HepG2 (cell line): ENCODE results near the gene PEX12. TPM values are rescaled to one million over a fixed set of nuclear protein-coding genes. Genes with fewer than 3 reads are reported as not detected.

Experiments
- ATAC-seq: fragments of 200-7000 bp; cut with Tn5 transposase; 3 replicates; pipeline ENCODE4 v1.9.1; 2020; ENCODE audit warnings: mild to moderate bottlenecking, moderate library complexity
- BruUV-seq: library from RNA; stranded (reverse); fragments of 400-500 nt; replicated peaks from 2 replicates; lab custom pipeline; 2021; lab: Mats Ljungman, UMichigan
- CTCF ChIA-PET: fragments of 300-600 bp; formaldehyde crosslinking; extraction: SDS; loops from one replicate; lab custom pipeline; 2021; ENCODE audit warnings: low total read pairs, inconsistent platforms, low intra/inter-chr PET ratio; lab: Yijun Ruan, JAX
- POLR2A ChIA-PET: fragments of 350-600 bp; sonication (Branson Sonifier 250); formaldehyde crosslinking; loops from one replicate; lab custom pipeline; 2020; ENCODE audit warnings: antibody characterized with exemption, inconsistent platforms; lab: Yijun Ruan, JAX
- DNase-seq: peaks from one replicate; pipeline ENCODE4 v3.0.0-alpha.2; 2015; ENCODE audit warnings: low spot score
- FAIRE-seq: peaks from 3 replicates; lab custom pipeline; 2011; peaks lifted over from hg19 to GRCh38; lab: Jason Lieb, UNC
- H2AFZ ChIP-seq: one replicate; pipeline ENCODE4 v1.6.1; 2011; ENCODE audit warnings: low read length, inconsistent platforms
- H3K27ac ChIP-seq: fragments of 300-600 bp; 3 replicates; pipeline ENCODE4 v1.8.0; 2011; ENCODE audit warnings: mixed run types, mild to moderate bottlenecking, mixed read lengths, low read length, inconsistent platforms; ENCODE audit not compliant: insufficient read depth; ENCODE audit errors: extremely low read length
- H3K27me3 ChIP-seq, 2 experiments: fragments of 200-600 bp in 1 of 2; 2 replicates in 1 of 2; 3 replicates in 1 of 2; pipeline versions ENCODE4 v1.6.0 to v1.8.0; 2011; ENCODE audit warnings: low read length in 2 of 2, mild to moderate bottlenecking in 2 of 2, moderate library complexity in 2 of 2, inconsistent platforms in 1 of 2; ENCODE audit not compliant: insufficient read depth in 2 of 2, control insufficient read depth in 1 of 2
- H3K36me3 ChIP-seq, 2 experiments: fragments of 200-600 bp in 1 of 2; replicated peaks in 1 of 2; 2 replicates in 1 of 2; 3 replicates in 1 of 2; pipeline versions ENCODE4 v1.5.1 to v1.8.0; 2011; ENCODE audit warnings: low read length in 2 of 2, inconsistent platforms in 1 of 2; ENCODE audit not compliant: insufficient read depth in 2 of 2, control insufficient read depth in 1 of 2
- H3K4me1 ChIP-seq: 2 replicates; pipeline ENCODE4 v1.5.1; 2012; ENCODE audit warnings: low read length, inconsistent platforms; ENCODE audit not compliant: insufficient read depth
- H3K4me2 ChIP-seq: 2 replicates; pipeline ENCODE4 v1.6.0; 2011; ENCODE audit warnings: low read depth, low read length, inconsistent platforms
- H3K4me3 ChIP-seq, 3 experiments: fragments of 200-600 bp in 1 of 3; sonication (generic), shearing (Covaris generic) in 1 of 3; replicated peaks in 1 of 3; 2 replicates each; pipeline ENCODE4 v1.5.1; 2011 to 2016; ENCODE audit warnings: low read length in 3 of 3, inconsistent platforms in 2 of 3, low read depth in 2 of 3, mild to moderate bottlenecking in 2 of 3, control low read depth in 1 of 3, mixed read lengths in 1 of 3; ENCODE audit not compliant: insufficient read depth in 1 of 3
- H3K79me2 ChIP-seq: one replicate; pipeline ENCODE4 v1.6.1; 2011; ENCODE audit warnings: low read length, inconsistent platforms; ENCODE audit not compliant: insufficient read depth
- H3K9ac ChIP-seq: 2 replicates; pipeline ENCODE4 v1.6.0; 2011; ENCODE audit warnings: mild to moderate bottlenecking, low read depth, low read length, inconsistent platforms; ENCODE audit not compliant: insufficient read depth
- H3K9me3 ChIP-seq: 2 replicates; pipeline ENCODE4 v1.5.1; 2012; ENCODE audit warnings: mild to moderate bottlenecking, low read length
- H4K20me1 ChIP-seq: 2 replicates; pipeline ENCODE4 v1.6.0; 2011; ENCODE audit warnings: inconsistent platforms, mild to moderate bottlenecking, low read length, moderate library complexity; ENCODE audit not compliant: insufficient read depth
- ADNP ChIP-seq: sonication (generic); formaldehyde crosslinking; IDR thresholded peaks from 2 replicates; pipeline ENCODE4 v1.4.0; 2020; ENCODE audit warnings: missing genetic modification reagents
- JDP2 ChIP-seq: sonication (generic); formaldehyde crosslinking; IDR thresholded peaks from 2 replicates; pipeline ENCODE4 v1.8.1; 2022; ENCODE audit warnings: missing genetic modification reagents, borderline replicate concordance
- MLXIP ChIP-seq: sonication (generic); formaldehyde crosslinking; IDR thresholded peaks from 2 replicates; pipeline ENCODE4 v1.9.0; 2021; ENCODE audit warnings: missing genetic modification reagents, borderline replicate concordance
- NONO ChIP-seq, 2 experiments: fragments of 450-650 bp in 1 of 2; sonication (generic) in 1 of 2; formaldehyde crosslinking in 1 of 2; IDR thresholded peaks in 1 of 2; conservative IDR thresholded peaks in 1 of 2; 2 replicates each; pipeline versions ENCODE4 v1.6.1 to v1.8.0; 2017 to 2022; ENCODE audit warnings: mild to moderate bottlenecking in 1 of 2, missing genetic modification reagents in 1 of 2, moderate library complexity in 1 of 2
- POLR2A ChIP-seq, 2 experiments: IDR thresholded peaks; 2 replicates each; pipeline ENCODE4 v1.6.1; 2011; ENCODE audit warnings: low read depth in 2 of 2, low read length in 2 of 2, mild to moderate bottlenecking in 1 of 2, moderate library complexity in 1 of 2; ENCODE audit not compliant: insufficient read depth in 1 of 2
- POLR2G ChIP-seq: fragments of 200-400 bp; formaldehyde crosslinking; IDR thresholded peaks from 2 replicates; pipeline ENCODE4 v1.6.1; 2018; ENCODE audit warnings: mild to moderate bottlenecking, low read depth, low read length, moderate library complexity
- REPIN1 ChIP-seq: sonication (generic); formaldehyde crosslinking; IDR thresholded peaks from 2 replicates; pipeline ENCODE4 v1.8.0; 2022; ENCODE audit warnings: missing genetic modification reagents, low read depth, mild to moderate bottlenecking, borderline replicate concordance
- SNAI1 ChIP-seq: sonication (generic); formaldehyde crosslinking; IDR thresholded peaks from 2 replicates; pipeline ENCODE4 v1.5.0; 2020; ENCODE audit warnings: mild to moderate bottlenecking, missing genetic modification reagents, borderline replicate concordance
- SOX5 ChIP-seq: IDR thresholded peaks from 2 replicates; pipeline ENCODE4 v1.6.1; 2016; ENCODE audit warnings: borderline replicate concordance
- SRSF1 ChIP-seq: fragments of 200-400 bp; formaldehyde crosslinking; optimal IDR thresholded peaks from 2 replicates; pipeline ENCODE3; 2017; ENCODE audit warnings: mild to moderate bottlenecking, low read depth, low read length, moderate library complexity
- TEAD2 ChIP-seq: sonication (generic); formaldehyde crosslinking; IDR thresholded peaks from 2 replicates; pipeline ENCODE4 v1.9.0; 2021; ENCODE audit warnings: missing genetic modification reagents
- TERF1 ChIP-seq: sonication (generic); formaldehyde crosslinking; IDR thresholded peaks from 2 replicates; pipeline ENCODE4 v1.8.0; 2022; ENCODE audit warnings: mild to moderate bottlenecking, missing genetic modification reagents, moderate library complexity
- ZNF816 ChIP-seq: sonication (generic); formaldehyde crosslinking; IDR thresholded peaks from 2 replicates; pipeline ENCODE4 v1.8.0; 2022; ENCODE audit warnings: missing genetic modification reagents, mild to moderate bottlenecking, borderline replicate concordance
- ZNF878 ChIP-seq: sonication (generic); formaldehyde crosslinking; IDR thresholded peaks from 2 replicates; pipeline ENCODE4 v1.8.1; 2023; ENCODE audit warnings: mild to moderate bottlenecking, missing genetic modification reagents, moderate library complexity
- WGBS: methylation state at CpG from one replicate; pipeline ENCODE4 v1.1.6; 2017; ENCODE audit warnings: low lambda C conversion rate; 5-methylcytosine and 5-hydroxymethylcytosine counted together
- in situ Hi-C: cut with HindIII; loops from 2 replicates; pipeline ENCODE4 v1.10.0; 2017; ENCODE audit warnings: low pct_unique_long_range_greater_than_20kb; ENCODE audit not compliant: extremely low pct_ligation_motif_present
- intact Hi-C: fragments of 100-400 bp; cut with micrococcal nuclease; formaldehyde crosslinking; loops from one replicate; pipeline ENCODE4 v1.10.0; 2022; ENCODE audit not compliant: unreplicated experiment
- polyA plus RNA-seq, 8 experiments: library from polyadenylated mRNA; depleted of rRNA in 3 of 8; stranded (reverse) in 7 of 8; unstranded in 1 of 8; fragments of >200 nt; fragmentation: Illumina TruSeq in 4 of 8; extraction: Trizol in 4 of 8; gene quantifications; 2 replicates each; pipeline versions ENCODE4 v1.2.1 to v1.2.3, GENCODE V29; 2011 to 2016; ENCODE audit warnings: low read depth in 4 of 8, missing spikeins in 1 of 8, mixed read lengths in 1 of 8; ENCODE audit not compliant: insufficient read depth in 1 of 8
- total RNA-seq, 5 experiments: library from RNA; depleted of rRNA; stranded (reverse); fragments of >200 nt; fragmentation: Illumina TruSeq; extraction: Trizol; gene quantifications; 2 replicates each; pipeline ENCODE4 v1.2.3, GENCODE V29; 2016; ENCODE audit warnings: low read depth in 1 of 5

The PEX12 gene
- total and polyA plus RNA-seq, 2 of the 13 experiments (the other 11 are each of a cell fraction or from before 2014, with no cell fraction given), result 5.1 to 11.9 TPM

GRCh38 chr17:35575759-35576158, 2.6 kb downstream of the PEX12 start:
- BruUV-seq, result no TSS peak
- 93% methylated on average over 3 of the region's 3 CpGs for WGBS
- in situ Hi-C loops, result no loop called here
- no peaks in the 10 kb centered on the region for H3K9me3 ChIP-seq
- H3K27me3 ChIP-seq, result no peaks in the 10 kb centered on the region; a peak in 1 of 5 replicates
- no peak overlapping the region for H3K9ac ChIP-seq
- H3K4me3 ChIP-seq, result no peak overlapping the region
- H3K4me2 ChIP-seq, result no peak overlapping the region
- no peak for TF ChIP-seq ZNF816 (CRISPR knock-in tag)
- TF ChIP-seq JDP2 (CRISPR knock-in tag), result no peak
- no peak for TF ChIP-seq SNAI1 (CRISPR knock-in tag)
- TF ChIP-seq POLR2G, result peak; percentile 37; the same call in 1 of the 2 replicates
- 0 out of 4 replicates have a peak, but pooled peaks of 1 of the 2 experiments have one; percentile 17 for TF ChIP-seq POLR2A (IDR thresholded peaks at IDR 0.05; ENCODE audit: insufficient read depth in 1 of 2, low read depth in 2 of 2, low read length in 2 of 2)
- TF ChIP-seq TERF1, result no peak
- TF ChIP-seq, all 625 proteins: peak for 2
- no peak for ATAC-seq
- Histone ChIP-seq H3K36me3 (peaks cover 0 to 7% of the 10 kb centered on the region in 2 experiments; a peak in 1 of 5 replicates), H4K20me1 (no peaks in the 10 kb centered on the region), H2AFZ (no peak overlapping the region), H3K79me2 (peaks cover 13% of the 10 kb centered on the region), H3K4me1 (peaks cover 25% of the 10 kb centered on the region), H3K27ac (no peak overlapping the region)
- FAIRE-seq, result no peak
- no peak for DNase-seq
- intact Hi-C loops, result no loop called here
- CTCF ChIA-PET, result no interaction called here
- POLR2A ChIA-PET, result no interaction called here

DNA sequence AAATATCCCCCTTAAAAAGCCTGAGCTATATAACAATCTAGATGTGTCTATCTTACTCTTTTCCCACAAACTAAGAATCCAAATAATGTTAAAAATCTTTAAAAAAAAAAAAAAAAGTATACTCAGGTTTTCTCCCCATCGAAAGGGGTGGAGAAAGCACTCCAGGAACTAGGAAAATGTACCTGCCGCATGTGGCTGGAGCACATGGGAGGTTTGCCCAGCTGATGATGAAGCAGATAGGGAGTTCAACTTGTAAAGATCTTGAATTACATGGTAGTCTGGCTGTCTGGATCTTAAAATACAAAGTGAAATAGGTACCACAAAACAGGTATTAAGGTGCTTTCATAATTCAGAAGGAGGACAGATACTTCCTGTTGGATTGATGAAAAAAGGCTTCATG, 9.0 kb downstream of the PEX12 start:
- H3K4me2 ChIP-seq, result peak overlapping the region; percentile 91
- intact Hi-C loops (no loop called here), in situ Hi-C loops (no loop called here)
- no peak for ATAC-seq
- H3K9me3 ChIP-seq, result no peaks in the 10 kb centered on the region
- no peak overlapping the region for H2AFZ ChIP-seq
- H3K36me3 ChIP-seq, result no peaks in the 10 kb centered on the region; a peak in 1 of 5 replicates
- no TSS peak for BruUV-seq
- FAIRE-seq, result no peak
- 80% methylated on average over 2 of the region's 2 CpGs for WGBS
- DNase-seq, result no peak
- CTCF ChIA-PET, result no interaction called here
- H3K79me2 ChIP-seq, result peaks cover 25% of the 10 kb centered on the region
- peak overlapping the region; percentile 86 to 95 (median 92); a peak in 3 of 6 replicates for H3K4me3 ChIP-seq
- no peaks in the 10 kb centered on the region for H4K20me1 ChIP-seq
- peak overlapping the region; percentile 84; the same call in 1 of the 2 replicates for H3K9ac ChIP-seq
- peaks cover 20% of the 10 kb centered on the region for H3K4me1 ChIP-seq
- H3K27me3 ChIP-seq, result no peaks in the 10 kb centered on the region; a peak in 1 of 5 replicates
- POLR2A ChIA-PET, result interaction anchor here (4.4 kb wide), 1 partner anchor 9 kb away, joined by 65 read pairs; the partner anchor contains the start of gene PEX12
- H3K27ac ChIP-seq, result no peak overlapping the region
- TF ChIP-seq ZNF878 (CRISPR knock-in tag) (no peak), TEAD2 (CRISPR knock-in tag) (no peak), MLXIP (no peak), SRSF1 (no peak), ADNP (CRISPR knock-in tag) (no peak), REPIN1 (no peak), NONO (IDR thresholded peaks at IDR 0.05) (no peak), NONO (CRISPR knock-in tag; conservative IDR thresholded peaks at IDR 0.05) (no peak), SOX5 (CRISPR knock-in tag) (no peak)
